HG02763 (cell line): ENCODE results near the gene B3GNT9.
A peak's percentile ranks its signal among the peaks of the same experiment; 100 is the strongest.

Source experiments
- ATAC-seq: cut with Tn5 transposase; IDR thresholded peaks from one replicate; pipeline ENCODE4 v1.9.1; 2021; ENCODE audit warnings: mild to moderate bottlenecking, moderate library complexity; ENCODE audit not compliant: unreplicated experiment

The B3GNT9 gene, protein sequence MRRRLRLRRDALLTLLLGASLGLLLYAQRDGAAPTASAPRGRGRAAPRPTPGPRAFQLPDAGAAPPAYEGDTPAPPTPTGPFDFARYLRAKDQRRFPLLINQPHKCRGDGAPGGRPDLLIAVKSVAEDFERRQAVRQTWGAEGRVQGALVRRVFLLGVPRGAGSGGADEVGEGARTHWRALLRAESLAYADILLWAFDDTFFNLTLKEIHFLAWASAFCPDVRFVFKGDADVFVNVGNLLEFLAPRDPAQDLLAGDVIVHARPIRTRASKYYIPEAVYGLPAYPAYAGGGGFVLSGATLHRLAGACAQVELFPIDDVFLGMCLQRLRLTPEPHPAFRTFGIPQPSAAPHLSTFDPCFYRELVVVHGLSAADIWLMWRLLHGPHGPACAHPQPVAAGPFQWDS

DNA sequence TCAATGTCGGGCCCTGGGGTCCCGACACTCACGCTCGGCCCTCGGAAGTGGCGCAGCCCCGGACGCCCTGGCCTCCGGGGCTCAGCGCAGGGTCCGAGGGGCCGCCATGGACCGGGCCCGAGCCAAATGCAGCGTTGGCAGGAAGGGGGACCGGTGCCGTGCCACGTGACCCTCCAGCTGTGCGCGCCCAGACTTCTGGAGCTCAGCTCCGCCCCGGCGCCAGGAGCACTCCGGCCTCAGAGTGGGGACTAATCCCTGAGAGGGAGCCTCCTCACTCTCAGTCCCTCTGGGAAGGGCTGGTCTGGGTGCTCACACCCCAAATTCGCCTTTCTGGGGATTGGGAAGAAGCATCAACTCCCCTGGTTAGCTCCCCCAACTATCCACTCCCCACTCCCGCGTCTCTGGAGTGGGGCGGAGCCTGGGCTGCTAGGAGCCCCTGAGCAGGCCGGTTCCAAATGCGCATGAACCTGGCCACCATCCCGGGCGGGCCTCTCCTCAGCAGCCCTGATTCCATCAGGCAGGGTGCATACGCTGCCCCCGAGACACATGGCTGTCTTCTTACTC is at the start of gene B3GNT9:
Gene B3GNT9 (minus strand): TSS at position 166 of the 564 bp plus-strand sequence. CDS start 513 bp downstream, outside the sequence.
- ATAC-seq = peak; percentile 43

DNA sequence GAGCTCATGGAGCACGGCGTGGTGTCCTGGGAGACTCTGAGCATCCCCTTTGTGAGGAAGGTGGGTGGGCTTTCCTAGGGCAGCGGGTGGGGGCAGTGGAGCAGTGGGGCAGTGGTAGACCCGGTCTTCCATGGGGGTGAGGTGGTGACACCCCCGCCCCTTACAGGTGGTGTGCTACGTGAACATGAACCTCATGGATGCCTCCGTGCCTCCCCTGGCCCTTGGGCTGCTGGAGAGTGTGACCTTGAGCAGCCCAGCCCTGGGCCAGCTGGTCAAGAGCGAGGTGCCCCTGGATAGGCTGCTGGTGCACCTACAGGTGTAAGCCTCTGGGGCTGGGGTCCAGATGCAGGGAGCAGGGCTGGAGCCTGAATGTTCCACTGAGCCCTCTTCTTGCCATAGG is 49.7 kb upstream of the B3GNT9 start:
- no peak for ATAC-seq

DNA sequence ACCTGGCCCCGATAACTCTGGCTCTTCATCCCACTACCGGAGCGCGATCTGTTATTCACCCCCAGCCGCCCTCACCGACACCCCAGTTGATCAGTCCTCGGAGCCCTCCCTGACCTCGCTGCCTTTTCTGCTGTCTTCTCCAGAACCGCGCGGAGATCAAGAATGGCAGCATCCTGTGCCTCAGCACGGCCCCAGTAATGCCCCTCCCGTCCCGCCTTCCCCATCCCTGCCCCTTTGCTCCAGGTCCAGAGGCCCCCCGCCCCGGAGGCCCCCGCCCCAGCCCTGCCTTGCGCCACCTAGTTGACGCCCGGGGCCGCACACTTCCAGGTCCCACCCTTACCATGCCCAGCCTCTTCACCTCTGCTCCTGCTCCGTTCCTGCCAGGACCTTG is 49.0 kb upstream of the B3GNT9 start:
- no peak for ATAC-seq

DNA sequence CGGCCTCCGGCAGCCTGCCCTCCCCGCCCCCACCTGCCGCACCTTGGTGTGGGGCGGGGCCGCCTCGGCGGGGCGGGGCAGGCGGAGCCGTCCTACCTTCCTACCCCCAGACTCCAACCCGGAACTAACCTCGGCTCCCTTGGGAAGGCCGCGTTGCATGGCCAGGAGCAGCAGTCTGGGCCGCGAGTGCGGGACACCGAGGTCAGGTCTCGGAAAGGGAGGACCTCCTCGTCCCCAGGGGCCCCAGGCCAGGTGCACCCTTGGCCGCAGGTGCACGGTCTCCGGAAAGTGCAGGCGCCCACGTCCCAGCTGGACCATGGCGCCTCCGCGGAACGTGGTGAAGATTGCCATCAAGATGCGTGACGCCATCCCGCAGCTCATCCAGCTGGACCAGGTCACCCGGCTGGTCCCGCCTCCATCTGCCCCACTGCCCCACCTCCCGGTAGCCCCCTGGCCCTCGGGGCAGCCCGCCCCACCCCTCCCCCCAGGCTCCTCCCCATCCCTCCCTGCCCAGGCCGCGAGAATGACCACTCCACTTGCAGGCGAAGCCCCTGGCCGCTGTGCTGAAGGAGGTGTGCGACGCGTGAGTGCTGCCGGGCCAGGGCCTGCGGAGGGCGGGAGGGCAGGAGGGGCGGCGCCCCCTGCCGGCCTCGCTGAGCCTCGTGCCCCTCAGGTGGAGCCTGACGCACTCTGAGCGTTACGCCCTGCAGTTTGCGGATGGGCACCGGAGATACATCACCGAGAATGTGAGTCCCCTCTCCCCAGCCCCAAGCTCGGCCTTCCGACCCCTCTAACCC is 48.4 kb upstream of the B3GNT9 start, which contains the start of gene ELMO3:
Gene ELMO3 (plus strand): TSS at position 121 of the 797 bp plus-strand sequence. CDS start 196 bp downstream, at position 317.
- no peak for ATAC-seq

GRCh38 chr16:67198238-67198734 is 47.5 kb upstream of the B3GNT9 start:
- ATAC-seq = no peak

DNA sequence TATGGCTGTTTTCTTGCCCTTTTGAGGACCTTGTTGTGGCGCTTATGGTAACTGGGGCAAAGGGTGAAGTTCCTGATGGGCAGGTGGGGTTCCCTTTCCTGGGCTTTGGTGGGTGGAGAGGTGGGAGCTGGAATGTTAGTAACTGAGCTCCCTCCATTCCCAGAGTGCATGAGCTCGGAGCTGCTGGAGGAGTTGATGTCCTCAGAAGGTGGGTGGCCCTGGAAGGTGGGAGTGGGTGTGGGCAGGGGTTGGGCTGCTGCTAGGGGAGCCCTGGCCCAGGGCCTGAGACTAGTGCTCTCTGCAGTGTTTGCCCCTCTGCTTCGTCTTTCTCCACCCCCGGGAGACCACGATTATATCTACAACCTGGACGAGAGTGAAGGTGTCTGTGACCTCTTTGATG is 46.9 kb upstream of the B3GNT9 start:
- ATAC-seq = no peak

GRCh38 chr16:67196881-67197280 is 46.1 kb upstream of the B3GNT9 start:
- ATAC-seq = no peak

GRCh38 chr16:67195676-67196075 is 44.9 kb upstream of the B3GNT9 start:
- no peak for ATAC-seq

- ATAC-seq = no peak
Measured at GRCh38 chr16:67194260-67194659, 43.5 kb upstream of the B3GNT9 start.

- no peak for ATAC-seq
Measured at GRCh38 chr16:67193536-67193935, 42.7 kb upstream of the B3GNT9 start.

DNA sequence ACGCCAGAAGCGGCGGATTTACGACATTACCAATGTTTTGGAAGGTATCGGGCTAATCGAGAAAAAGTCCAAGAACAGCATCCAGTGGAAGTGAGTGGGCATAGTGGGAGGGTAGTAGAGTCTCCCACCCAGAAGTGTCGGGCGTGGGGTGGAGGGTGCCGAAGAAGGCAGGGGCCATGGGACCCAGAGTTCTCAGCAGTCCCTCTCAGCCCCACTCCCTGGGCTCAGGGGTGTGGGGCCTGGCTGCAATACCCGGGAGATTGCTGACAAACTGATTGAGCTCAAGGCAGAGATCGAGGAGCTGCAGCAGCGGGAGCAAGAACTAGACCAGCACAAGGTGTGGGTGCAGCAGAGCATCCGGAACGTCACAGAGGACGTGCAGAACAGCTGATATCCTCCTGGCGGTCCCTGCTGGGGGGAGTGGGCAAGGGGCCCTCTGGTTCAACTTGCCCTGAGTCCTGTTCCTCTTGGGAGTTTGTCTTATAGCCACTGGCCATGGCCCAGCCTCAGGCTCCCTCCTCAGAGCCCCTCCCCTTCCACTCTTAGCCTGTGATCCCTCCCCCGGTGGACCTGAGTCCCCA is 42.1 kb upstream of the B3GNT9 start:
- no peak for ATAC-seq

- ATAC-seq = peak; percentile 87
Measured at GRCh38 chr16:67191995-67192681, 41.3 kb upstream of the B3GNT9 start, which contains the start of gene E2F4. Gene E2F4 (plus strand): TSS chr16:67192155. CDS start chr16:67192228, 73 bp downstream.

- no peak for ATAC-seq
Measured at GRCh38 chr16:67191411-67191994, 40.7 kb upstream of the B3GNT9 start.

GRCh38 chr16:67190448-67191399 is 39.9 kb upstream of the B3GNT9 start:
- ATAC-seq = no peak

- ATAC-seq = no peak
Measured at GRCh38 chr16:67190041-67190440, 39.2 kb upstream of the B3GNT9 start, which contains the start of gene EXOC3L1. Gene EXOC3L1 (minus strand): TSS chr16:67190136. CDS start chr16:67189676, 460 bp downstream.

DNA sequence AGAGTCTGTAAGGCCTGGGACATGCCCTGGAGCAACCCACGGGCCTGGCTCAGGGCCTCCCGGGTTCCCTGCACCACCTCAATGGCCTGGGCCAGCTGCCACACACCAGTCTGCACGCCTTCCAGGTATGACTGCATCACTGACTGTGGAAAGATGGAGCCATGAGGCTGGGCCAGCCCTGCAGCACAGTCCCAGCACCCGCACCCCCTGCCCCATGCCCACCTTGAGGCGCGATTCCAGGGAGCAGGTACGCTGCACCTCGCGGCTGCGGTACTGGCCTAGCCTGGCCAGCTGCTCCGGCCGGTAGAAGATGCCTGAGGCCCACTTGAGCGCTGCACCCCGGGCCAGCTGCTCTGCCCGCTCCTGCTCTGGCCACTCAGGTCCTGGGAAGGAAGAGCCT is 38.0 kb upstream of the B3GNT9 start:
- no peak for ATAC-seq

DNA sequence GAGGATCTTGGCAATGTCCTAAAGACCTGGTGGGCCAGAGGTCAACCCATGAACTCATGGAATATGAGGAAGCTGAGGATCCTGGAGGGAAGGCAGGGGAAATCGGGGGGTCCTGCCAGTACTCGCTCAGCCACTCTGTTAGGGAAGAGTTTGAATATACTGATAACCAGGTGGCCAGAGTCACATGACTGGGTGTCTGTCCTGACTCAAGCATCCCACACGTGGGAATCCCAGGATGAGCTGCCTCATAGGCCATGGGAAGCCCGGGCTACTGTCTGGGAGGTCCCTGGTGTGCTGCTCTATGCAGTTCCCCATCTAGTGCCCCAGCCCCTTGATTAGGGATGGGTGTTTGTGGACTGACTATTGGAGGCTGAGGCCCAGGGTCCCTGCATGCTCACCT is 37.5 kb upstream of the B3GNT9 start:
- ATAC-seq = no peak

DNA sequence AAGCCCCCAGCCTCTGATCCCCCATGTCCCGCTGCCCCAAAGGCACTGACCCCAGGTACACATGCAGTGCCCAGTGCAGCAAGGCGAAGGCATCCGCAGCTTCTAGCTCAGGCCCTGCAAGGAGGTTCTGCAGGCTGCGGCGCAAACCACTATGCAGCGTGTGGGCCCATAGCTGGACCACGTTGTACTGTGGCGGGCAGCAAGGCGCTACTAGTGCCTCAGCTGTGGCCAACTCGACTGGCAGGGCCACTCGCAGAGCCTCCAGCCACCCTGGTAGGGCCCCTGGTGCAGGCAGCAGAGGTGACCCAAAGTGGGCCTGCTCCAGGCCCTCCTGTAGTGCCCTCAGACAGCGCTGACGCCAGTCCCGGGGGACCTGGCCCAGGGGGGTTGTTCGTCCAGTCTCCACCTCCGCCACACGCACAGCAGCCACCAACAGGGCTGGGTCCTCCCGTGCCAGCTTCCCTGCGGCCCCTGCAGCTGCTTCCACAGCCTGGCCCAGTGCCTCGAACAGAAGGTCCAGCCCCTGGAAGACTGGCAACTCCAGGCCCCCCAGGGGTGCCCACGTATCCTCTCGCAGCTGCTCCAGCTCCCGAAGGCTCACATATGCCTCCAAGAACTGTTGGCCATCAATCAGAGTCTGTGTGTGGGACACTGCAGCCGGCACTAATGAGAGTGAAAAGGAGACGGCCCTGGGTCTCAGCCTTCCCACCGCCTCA is 36.5 kb upstream of the B3GNT9 start:
- ATAC-seq = no peak
